DOHH2 (cell line): Measurements from ENCODE around the gene CEACAM3.

ENCODE experiments used
- H3F3A ChIP-seq: fragments of 200-600 bp; sonication (generic), shearing (Covaris generic); 2 replicates; pipeline ENCODE4 v1.6.0; 2016; ENCODE audit warnings: antibody characterized with exemption, mild to moderate bottlenecking; ENCODE audit not compliant: control insufficient read depth, insufficient read depth
- H3K27ac ChIP-seq: fragments of 200-600 bp; sonication (generic); 2 replicates; pipeline ENCODE4 v1.5.1; 2014; ENCODE audit warnings: low read depth, mild to moderate bottlenecking, low read length, moderate library complexity
- H3K27me3 ChIP-seq: fragments of 200-600 bp; sonication (generic); 2 replicates; pipeline ENCODE4 v1.6.1; 2014; ENCODE audit warnings: mild to moderate bottlenecking, low read length, mixed read lengths; ENCODE audit not compliant: control insufficient read depth
- H3K36me3 ChIP-seq: fragments of 200-600 bp; sonication (generic); 2 replicates; pipeline ENCODE4 v1.6.1; 2014; ENCODE audit warnings: mild to moderate bottlenecking, low read length, moderate library complexity, mixed read lengths; ENCODE audit not compliant: control insufficient read depth
- H3K4me1 ChIP-seq: fragments of 200-600 bp; sonication (generic); 2 replicates; pipeline ENCODE4 v1.6.1; 2014; ENCODE audit warnings: mild to moderate bottlenecking, low read length, mixed read lengths; ENCODE audit not compliant: control insufficient read depth
- H3K4me2 ChIP-seq: fragments of 200-600 bp; sonication (generic); 2 replicates; pipeline ENCODE4 v1.6.0; 2014; ENCODE audit warnings: mild to moderate bottlenecking, low read length, moderate library complexity
- H3K4me3 ChIP-seq: fragments of 200-600 bp; sonication (generic); 2 replicates; pipeline ENCODE4 v1.5.1; 2014; ENCODE audit warnings: mild to moderate bottlenecking, low read length, mixed read lengths
- H3K79me2 ChIP-seq: fragments of 200-600 bp; sonication (generic); 2 replicates; pipeline ENCODE4 v1.6.1; 2014; ENCODE audit warnings: mild to moderate bottlenecking, low read length, mixed read lengths; ENCODE audit not compliant: control insufficient read depth
- H3K9me2 ChIP-seq: fragments of 200-600 bp; sonication (generic); replicated peaks from 2 replicates; pipeline ENCODE4 v1.6.1; 2014; ENCODE audit warnings: mild to moderate bottlenecking, low read length, mixed read lengths; ENCODE audit not compliant: control insufficient read depth
- H3K9me3 ChIP-seq: fragments of 200-600 bp; sonication (generic); 2 replicates; pipeline ENCODE4 v1.6.1; 2014; ENCODE audit warnings: antibody characterized with exemption, low read length, mixed read lengths; ENCODE audit not compliant: control insufficient read depth, insufficient read depth
- H4K20me1 ChIP-seq: fragments of 200-600 bp; sonication (generic); 2 replicates; pipeline ENCODE4 v1.6.0; 2014; ENCODE audit warnings: low read depth, mild to moderate bottlenecking, antibody characterized with exemption, low read length, moderate library complexity; ENCODE audit not compliant: control insufficient read depth, insufficient read depth
- CTCF ChIP-seq: fragments of 200-600 bp; sonication (generic); IDR thresholded peaks from one replicate; pipeline ENCODE4 v1.5.1; 2014; ENCODE audit warnings: antibody characterized with exemption, mild to moderate bottlenecking, low read depth, low read length; ENCODE audit not compliant: poor library complexity, severe bottlenecking
- EZH2phosphoT487 ChIP-seq: fragments of 200-600 bp; sonication (generic); IDR thresholded peaks from 2 replicates; pipeline ENCODE4 v1.6.1; 2017; ENCODE audit warnings: borderline replicate concordance, mild to moderate bottlenecking, antibody characterized with exemption, low read length, moderate library complexity, mixed read lengths

The CEACAM3 gene

GRCh38 chr19:41753159-41753558 lies 43.2 kb upstream of the CEACAM3 start:
- no peaks in the 10 kb centered on the region for H3K4me1 ChIP-seq
- no peak overlapping the region for H3K27ac ChIP-seq
- no peaks in the 10 kb centered on the region for H3K9me2 ChIP-seq
- no peaks in the 10 kb centered on the region for H3K36me3 ChIP-seq
- H3K27me3 ChIP-seq = peaks cover 16% of the 10 kb centered on the region
- H3F3A ChIP-seq = no peaks in the 10 kb centered on the region
- no peak overlapping the region for H3K4me2 ChIP-seq
- H4K20me1 ChIP-seq = no peaks in the 10 kb centered on the region
- no peaks in the 10 kb centered on the region for H3K79me2 ChIP-seq
- TF ChIP-seq CTCF = peak; percentile 89
- no peak for TF ChIP-seq EZH2phosphoT487
- H3K4me3 ChIP-seq = no peak overlapping the region
- H3K9me3 ChIP-seq = no peaks in the 10 kb centered on the region

GRCh38 chr19:41753936-41754529 lies 42.4 kb upstream of the CEACAM3 start:
- no peak overlapping the region for H3K4me3 ChIP-seq
- TF ChIP-seq CTCF (peak; percentile 91), EZH2phosphoT487 (no peak)
- no peaks in the 10 kb centered on the region for H3K9me3 ChIP-seq
- H3F3A ChIP-seq = no peaks in the 10 kb centered on the region
- no peak overlapping the region for H3K4me2 ChIP-seq
- no peaks in the 10 kb centered on the region for H3K9me2 ChIP-seq
- H3K27ac ChIP-seq = no peak overlapping the region
- H4K20me1 ChIP-seq = no peaks in the 10 kb centered on the region
- no peaks in the 10 kb centered on the region for H3K36me3 ChIP-seq
- peaks cover 15% of the 10 kb centered on the region for H3K27me3 ChIP-seq
- H3K4me1 ChIP-seq = no peaks in the 10 kb centered on the region
- no peaks in the 10 kb centered on the region for H3K79me2 ChIP-seq

GRCh38 chr19:41755328-41755913 lies 41.0 kb upstream of the CEACAM3 start, which contains the start of gene CEACAM6:
CEACAM6 (plus strand) TSS chr19:41755530; CDS start chr19:41755639, 109 bp downstream.
- no peak for TF ChIP-seq EZH2phosphoT487
- Histone ChIP-seq H3K4me2 (no peak within 1 kb of the TSS), H3K27ac (no peak within 1 kb of the TSS), H3K79me2 (no peaks in the 10 kb centered on the region), H4K20me1 (no peaks in the 10 kb centered on the region), H3K4me3 (no peak within 1 kb of the TSS), H3K4me1 (no peaks in the 10 kb centered on the region), H3K9me3 (no peaks in the 10 kb centered on the region), H3K27me3 (peaks cover 24% of the 10 kb centered on the region), H3K9me2 (no peaks in the 10 kb centered on the region), H3F3A (no peaks in the 10 kb centered on the region), H3K36me3 (no peaks in the 10 kb centered on the region)

GRCh38 chr19:41758846-41759245 lies 37.5 kb upstream of the CEACAM3 start:
- Histone ChIP-seq H3F3A (no peaks in the 10 kb centered on the region), H3K9me2 (no peaks in the 10 kb centered on the region), H3K79me2 (no peaks in the 10 kb centered on the region), H4K20me1 (no peaks in the 10 kb centered on the region), H3K27me3 (peaks cover 21% of the 10 kb centered on the region), H3K4me1 (no peaks in the 10 kb centered on the region), H3K4me2 (no peak overlapping the region), H3K36me3 (no peaks in the 10 kb centered on the region), H3K4me3 (no peak overlapping the region), H3K27ac (no peak overlapping the region), H3K9me3 (no peaks in the 10 kb centered on the region)
- TF ChIP-seq CTCF (no peak), EZH2phosphoT487 (no peak)
